MCF 10A (cell line): ENCODE results near the gene NUP98. TPM values are rescaled to one million over a fixed set of nuclear protein-coding genes. Genes with fewer than 3 reads are reported as not detected.

ENCODE experiments used
- BruUV-seq: library from RNA; stranded (reverse); fragments of 400-500 nt; replicated peaks from 2 replicates; lab custom pipeline; 2021; lab: Mats Ljungman, UMichigan
- CTCF ChIA-PET: fragments of 300-600 bp; sonication (Branson Sonifier 250); formaldehyde crosslinking; extraction: SDS; loops from one replicate; lab custom pipeline; 2021; ENCODE audit warnings: antibody characterized with exemption, inconsistent platforms; lab: Yijun Ruan, JAX
- POLR2A ChIA-PET: fragments of 300-600, 350-650 bp; sonication (Branson Sonifier 250); formaldehyde crosslinking; extraction: SDS; loops from one replicate; lab custom pipeline; 2020; ENCODE audit warnings: antibody characterized with exemption, inconsistent platforms; lab: Yijun Ruan, JAX
- DNase-seq: peaks from one replicate; pipeline ENCODE4 v3.0.0-alpha.2; 2018; ENCODE audit not compliant: unreplicated experiment
- H3K27ac Mint-ChIP-seq: one replicate; pipeline ENCODE4 v1.8.0; 2022; ENCODE audit warnings: mild to moderate bottlenecking, low read depth, mixed read lengths; ENCODE audit not compliant: unreplicated experiment
- H3K27me3 Mint-ChIP-seq: one replicate; pipeline ENCODE4 v1.8.0; 2022; ENCODE audit warnings: mixed read lengths; ENCODE audit not compliant: insufficient read depth, unreplicated experiment
- H3K36me3 Mint-ChIP-seq: one replicate; pipeline ENCODE4 v1.8.0; 2022; ENCODE audit warnings: mild to moderate bottlenecking, moderate library complexity, mixed read lengths; ENCODE audit not compliant: insufficient read depth, unreplicated experiment
- H3K4me1 Mint-ChIP-seq: one replicate; pipeline ENCODE4 v1.8.0; 2022; ENCODE audit warnings: mixed read lengths; ENCODE audit not compliant: insufficient read depth, unreplicated experiment
- H3K4me3 Mint-ChIP-seq: one replicate; pipeline ENCODE4 v1.8.0; 2022; ENCODE audit warnings: mild to moderate bottlenecking, moderate library complexity, mixed read lengths; ENCODE audit not compliant: unreplicated experiment
- H3K9me3 Mint-ChIP-seq: one replicate; pipeline ENCODE4 v1.8.0; 2022; ENCODE audit warnings: mixed read lengths; ENCODE audit not compliant: unreplicated experiment
- CTCF ChIP-seq: fragments of 200-600 bp; IDR thresholded peaks from one replicate; pipeline ENCODE4 v1.8.0; 2022; ENCODE audit warnings: antibody characterized with exemption, mild to moderate bottlenecking; ENCODE audit not compliant: unreplicated experiment
- intact Hi-C: fragments of 100-400 bp; cut with micrococcal nuclease; formaldehyde crosslinking; loops from 2 replicates; pipeline ENCODE4 v1.14.1; 2022
- total RNA-seq: library from RNA; stranded (reverse); gene quantifications from 2 replicates; pipeline ENCODE4 v1.2.3, GENCODE V29; 2022

NUP98 gene
- total RNA-seq, 1 experiment from 2014 or later = 83.7 TPM

GRCh38 chr11:3709977-3710376 lies 87.4 kb downstream of the NUP98 start:
- CTCF ChIA-PET = interaction anchor here (0.6 to 1.5 kb wide), 5 partner anchors 14 to 363 kb away, joined by 3 to 6 read pairs (median 4); no protein-coding TSS in a partner anchor
- peak; percentile 71 for DNase-seq
- intact Hi-C loops = no loop called here
- H3K4me1 Mint-ChIP-seq = peaks cover 6% of the 10 kb centered on the region
- no TSS peak for BruUV-seq
- no peaks in the 10 kb centered on the region for H3K9me3 Mint-ChIP-seq
- H3K36me3 Mint-ChIP-seq = peaks cover 83% of the 10 kb centered on the region
- no peak overlapping the region for H3K27ac Mint-ChIP-seq
- no peaks in the 10 kb centered on the region for H3K27me3 Mint-ChIP-seq
- no peak for TF ChIP-seq CTCF
- POLR2A ChIA-PET = interaction anchor here (0.8 to 3.5 kb wide), 9 partner anchors 11 to 131 kb away, joined by 3 to 37 read pairs (median 4); partner anchors contain the start of genes NUP98, PGAP2 and RHOG
- no peak overlapping the region for H3K4me3 Mint-ChIP-seq

GRCh38 chr11:3707176-3707575 lies 90.2 kb downstream of the NUP98 start:
- CTCF ChIA-PET = no interaction called here
- H3K27ac Mint-ChIP-seq = no peak overlapping the region
- BruUV-seq = no TSS peak

GRCh38 chr11:3703383-3703782 lies 94.0 kb downstream of the NUP98 start:
- ChIA-PET CTCF (no interaction called here), POLR2A (no interaction called here)
- Mint-ChIP-seq H3K9me3 (no peaks in the 10 kb centered on the region), H3K4me3 (no peak overlapping the region), H3K36me3 (peaks cover 98% of the 10 kb centered on the region), H3K27me3 (no peaks in the 10 kb centered on the region), H3K27ac (no peak overlapping the region), H3K4me1 (peaks cover 9% of the 10 kb centered on the region)
- no TSS peak for BruUV-seq
- no peak for TF ChIP-seq CTCF
- no peak for DNase-seq
- intact Hi-C loops = no loop called here

More at GRCh38 chr11:3707176-3707575, 90.2 kb downstream of the NUP98 start:
- Mint-ChIP-seq H3K36me3 (peaks cover 83% of the 10 kb centered on the region), H3K9me3 (no peaks in the 10 kb centered on the region), H3K27me3 (no peaks in the 10 kb centered on the region), H3K4me3 (no peak overlapping the region), H3K4me1 (peaks cover 11% of the 10 kb centered on the region)
- POLR2A ChIA-PET = interaction anchor here (1.0 kb wide), 1 partner anchor 102 kb away, joined by 3 read pairs; no protein-coding TSS in a partner anchor
- no peak for DNase-seq
- no peak for TF ChIP-seq CTCF
- intact Hi-C loops = no loop called here

- Mint-ChIP-seq H3K27ac (no peak overlapping the region), H3K4me1 (peaks cover 9% of the 10 kb centered on the region), H3K36me3 (peaks cover 100% of the 10 kb centered on the region), H3K4me3 (no peak overlapping the region), H3K27me3 (no peaks in the 10 kb centered on the region), H3K9me3 (no peaks in the 10 kb centered on the region)
- CTCF ChIA-PET = interaction anchor here (1.4 kb wide), 1 partner anchor 13 kb away, joined by 4 read pairs; no protein-coding TSS in a partner anchor
- intact Hi-C loops = no loop called here
- no peak for TF ChIP-seq CTCF
- DNase-seq = no peak
- POLR2A ChIA-PET = no interaction called here
- no TSS peak for BruUV-seq
These were observed 96.4 kb downstream of the NUP98 start for GRCh38 chr11:3700910-3701309.
